HCT116 (cell line): ENCODE results near the gene MPEG1. TPM values are rescaled to one million over a fixed set of nuclear protein-coding genes. Genes with fewer than 3 reads are reported as not detected.

Experiments
- ATAC-seq: fragments of 200-7000 bp; cut with Tn5 transposase; 2 replicates; pipeline ENCODE4 v1.9.1; 2020; ENCODE audit warnings: mild to moderate bottlenecking, moderate library complexity
- BruUV-seq: library from RNA; stranded (reverse); fragments of 400-500 nt; replicated peaks from 2 replicates; lab custom pipeline; 2021; lab: Mats Ljungman, UMichigan
- CTCF ChIA-PET: fragments of 300-600 bp; sonication (Branson Sonifier 250); formaldehyde crosslinking; loops from one replicate; lab custom pipeline; 2021; ENCODE audit warnings: antibody characterized with exemption; lab: Charles Lee
- POLR2A ChIA-PET: fragments of 300-600, 350-600 bp; sonication (Branson Sonifier 250); formaldehyde crosslinking; loops from one replicate; lab custom pipeline; 2021; ENCODE audit warnings: antibody characterized with exemption; lab: Charles Lee
- RAD21 ChIA-PET, 2 experiments: fragments of 300-600 bp; sonication (Branson Sonifier 250); formaldehyde crosslinking; loops; one replicate each; lab custom pipeline; 2023; ENCODE audit warnings: low total read pairs in 2 of 2; ENCODE audit not compliant: uncharacterized antibody in 2 of 2, unreplicated experiment in 2 of 2, low non-redundant PET in 1 of 2; lab: Charles Lee
- DNase-seq: peaks from one replicate; pipeline ENCODE4 v3.0.0-alpha.2; 2010; ENCODE audit warnings: low read depth, low spot score
- H2AFZ ChIP-seq: fragments of 200-600 bp; shearing (Covaris generic), sonication (generic); 2 replicates; pipeline ENCODE4 v1.6.1; 2017; ENCODE audit warnings: low read depth, mixed run types, mixed read lengths, antibody characterized with exemption, low read length; ENCODE audit not compliant: poor library complexity, severe bottlenecking
- H3K27ac ChIP-seq: 2 replicates; pipeline ENCODE4 v1.5.1; 2012; ENCODE audit warnings: low read depth, low read length
- H3K27me3 ChIP-seq: fragments of 200-600 bp; sonication (generic); 2 replicates; pipeline ENCODE4 v1.6.1; 2016; ENCODE audit warnings: mixed run types, low read length, mixed read lengths; ENCODE audit not compliant: insufficient read depth
- H3K36me3 ChIP-seq, 2 experiments: fragments of 200-500 bp in 1 of 2; fragments of 200-600 bp in 1 of 2; sonication (Bioruptor generic) in 1 of 2; sonication (generic) in 1 of 2; 2 replicates each; pipeline versions ENCODE4 v1.5.1 to v1.6.1; 2014 to 2016; ENCODE audit warnings: low read length in 2 of 2, inconsistent platforms in 1 of 2, mixed read lengths in 1 of 2, mixed run types in 1 of 2; ENCODE audit not compliant: insufficient read depth in 2 of 2, control insufficient read depth in 1 of 2
- H3K4me1 ChIP-seq, 2 experiments: fragments of 200-600 bp in 1 of 2; sonication (generic) in 1 of 2; 2 replicates each; pipeline versions ENCODE4 v1.5.1 to v1.6.1; 2012 to 2017; ENCODE audit warnings: low read length in 2 of 2, inconsistent platforms in 1 of 2, mild to moderate bottlenecking in 1 of 2, mixed read lengths in 1 of 2, mixed run types in 1 of 2, moderate library complexity in 1 of 2; ENCODE audit not compliant: insufficient read depth in 2 of 2, control insufficient read depth in 1 of 2
- H3K4me2 ChIP-seq: fragments of 200-600 bp; sonication (generic); 2 replicates; pipeline ENCODE4 v1.6.1; 2017; ENCODE audit warnings: mixed run types, low read length, mixed read lengths
- H3K4me3 ChIP-seq, 2 experiments: fragments of 200-600 bp in 1 of 2; sonication (generic) in 1 of 2; replicated peaks in 1 of 2; 2 replicates each; pipeline ENCODE4 v1.5.1; 2011 to 2016; ENCODE audit warnings: low read length in 2 of 2, control low read depth in 1 of 2, low read depth in 1 of 2, mild to moderate bottlenecking in 1 of 2, mixed read lengths in 1 of 2, mixed run types in 1 of 2
- H3K79me2 ChIP-seq: fragments of 200-600 bp; sonication (generic); 2 replicates; pipeline ENCODE4 v1.6.1; 2017; ENCODE audit warnings: mild to moderate bottlenecking, mixed run types, low read length, moderate library complexity, mixed read lengths; ENCODE audit not compliant: insufficient read depth
- H3K9ac ChIP-seq: fragments of 200-600 bp; sonication (generic); 2 replicates; pipeline ENCODE4 v1.6.1; 2016; ENCODE audit warnings: low read length, mixed read lengths
- H3K9me2 ChIP-seq: fragments of 200-600 bp; sonication (generic), shearing (Covaris generic); 2 replicates; pipeline ENCODE4 v1.6.1; 2017; ENCODE audit warnings: mixed run types, mild to moderate bottlenecking, moderate library complexity; ENCODE audit not compliant: insufficient read depth
- H3K9me3 ChIP-seq, 2 experiments: fragments of 200-500 bp in 1 of 2; fragments of 200-600 bp in 1 of 2; sonication (Bioruptor generic) in 1 of 2; sonication (generic) in 1 of 2; 2 replicates each; pipeline ENCODE4 v1.6.1; 2014 to 2017; ENCODE audit warnings: low read length in 2 of 2, mixed read lengths in 2 of 2, inconsistent platforms in 1 of 2, low read depth in 1 of 2, mild to moderate bottlenecking in 1 of 2, mixed run types in 1 of 2, moderate library complexity in 1 of 2; ENCODE audit not compliant: control insufficient read depth in 1 of 2, insufficient read depth in 1 of 2
- H4K20me1 ChIP-seq: fragments of 200-600 bp; sonication (generic), shearing (Covaris generic); 2 replicates; pipeline ENCODE4 v1.6.1; 2017; ENCODE audit warnings: mixed run types, mild to moderate bottlenecking, moderate library complexity; ENCODE audit not compliant: insufficient read depth
- CBX3 ChIP-seq: IDR thresholded peaks from 2 replicates; pipeline ENCODE4 v1.6.1; 2012; ENCODE audit warnings: low read depth
- CEBPB ChIP-seq: IDR thresholded peaks from 2 replicates; pipeline ENCODE4 v1.6.1; 2012; ENCODE audit warnings: low read depth
- EZH2phosphoT487 ChIP-seq: fragments of 200-600 bp; IDR thresholded peaks from 2 replicates; pipeline ENCODE4 v1.6.1; 2018; ENCODE audit warnings: antibody characterized with exemption, borderline replicate concordance
- POLR2AphosphoS5 ChIP-seq: IDR thresholded peaks from 2 replicates; pipeline ENCODE4 v1.6.1; 2011; ENCODE audit warnings: mild to moderate bottlenecking, low read depth, low read length, moderate library complexity
- RAD21 ChIP-seq: IDR thresholded peaks from 2 replicates; pipeline ENCODE4 v1.6.1; 2012; ENCODE audit warnings: low read depth, mild to moderate bottlenecking
- SIN3A ChIP-seq: IDR thresholded peaks from 2 replicates; pipeline ENCODE4 v1.6.1; 2012; ENCODE audit warnings: low read depth
- SP1 ChIP-seq: IDR thresholded peaks from 2 replicates; pipeline ENCODE4 v1.6.1; 2012; ENCODE audit warnings: low read depth
- YY1 ChIP-seq: IDR thresholded peaks from 2 replicates; pipeline ENCODE4 v1.6.1; 2011; ENCODE audit warnings: low read length, low read depth, moderate library complexity, mild to moderate bottlenecking; ENCODE audit not compliant: insufficient replicate concordance; ENCODE audit errors: extremely low read depth
- ZNF274 ChIP-seq: fragments of 200-500 bp; sonication (Bioruptor generic); IDR thresholded peaks from 2 replicates; pipeline ENCODE4 v1.6.1; 2014; ENCODE audit warnings: mild to moderate bottlenecking, low read depth, low read length, inconsistent platforms
- intact Hi-C: fragments of 100-400 bp; cut with micrococcal nuclease; formaldehyde crosslinking; loops from 2 replicates; pipeline ENCODE4 v1.10.0; 2022
- total RNA-seq: library from RNA; stranded (reverse); gene quantifications from one replicate; pipeline ENCODE4 v1.2.1, GENCODE V29; 2021; ENCODE audit not compliant: unreplicated experiment
- TF ChIP-seq, protein P1 (sequence below), 3 experiments: fragments of 200-600 bp in 1 of 3; sonication (generic) in 1 of 3; IDR thresholded peaks in 2 of 3; conservative IDR thresholded peaks in 1 of 3; 2 replicates each; pipeline ENCODE4 v1.5.1; 2012 to 2017; ENCODE audit warnings: low read depth in 2 of 3, low read length in 2 of 3, antibody characterized with exemption in 1 of 3, borderline replicate concordance in 1 of 3, control low read depth in 1 of 3, mild to moderate bottlenecking in 1 of 3, mixed read lengths in 1 of 3, mixed run types in 1 of 3, moderate library complexity in 1 of 3; ENCODE audit not compliant: insufficient read depth in 1 of 3
- TF ChIP-seq, protein P2 (sequence below): IDR thresholded peaks from 2 replicates; pipeline ENCODE4 v1.6.1; 2012

The MPEG1 gene
- total RNA-seq, 1 experiment from 2014 or later, result 0.07 TPM

DNA sequence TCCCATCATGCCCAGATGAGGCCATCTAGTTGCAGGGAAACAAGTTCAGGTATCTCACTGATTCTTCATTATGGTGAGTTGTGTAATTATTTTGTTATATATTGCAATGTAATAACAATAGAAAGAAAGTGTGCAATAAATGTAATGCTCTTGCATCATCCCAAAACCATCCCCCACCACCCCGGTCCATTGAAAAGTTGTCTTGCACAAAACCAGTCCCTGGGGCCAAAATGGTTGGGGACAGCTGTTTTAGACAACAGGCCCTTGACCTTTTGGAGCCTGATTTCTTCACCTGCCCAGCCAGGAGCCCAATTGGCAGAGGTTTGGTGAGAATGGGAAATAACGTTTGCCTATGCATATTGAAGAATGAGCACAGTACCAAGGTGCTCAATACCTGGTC lies 15.9 kb downstream of the MPEG1 start:
- Histone ChIP-seq H3K36me3 (0 out of 4 replicates have a peak, but pooled peaks cover 3% of the 10 kb centered on the region in 2 experiments), H3K4me2 (no peak overlapping the region), H3K9me2 (no peaks in the 10 kb centered on the region), H3K4me3 (no peak overlapping the region), H4K20me1 (no peaks in the 10 kb centered on the region), H2AFZ (no peak overlapping the region), H3K4me1 (no peaks in the 10 kb centered on the region), H3K9ac (no peak overlapping the region), H3K27me3 (no peaks in the 10 kb centered on the region), H3K27ac (no peak overlapping the region), H3K9me3 (no peaks in the 10 kb centered on the region), H3K79me2 (no peaks in the 10 kb centered on the region)
- intact Hi-C loops, result no loop called here
- DNase-seq (no peak), ATAC-seq (no peak)
- RAD21 ChIA-PET, result no interaction called here
- CTCF ChIA-PET, result no interaction called here
- POLR2A ChIA-PET, result no interaction called here
- no TSS peak for BruUV-seq
- TF ChIP-seq, protein P1, sequence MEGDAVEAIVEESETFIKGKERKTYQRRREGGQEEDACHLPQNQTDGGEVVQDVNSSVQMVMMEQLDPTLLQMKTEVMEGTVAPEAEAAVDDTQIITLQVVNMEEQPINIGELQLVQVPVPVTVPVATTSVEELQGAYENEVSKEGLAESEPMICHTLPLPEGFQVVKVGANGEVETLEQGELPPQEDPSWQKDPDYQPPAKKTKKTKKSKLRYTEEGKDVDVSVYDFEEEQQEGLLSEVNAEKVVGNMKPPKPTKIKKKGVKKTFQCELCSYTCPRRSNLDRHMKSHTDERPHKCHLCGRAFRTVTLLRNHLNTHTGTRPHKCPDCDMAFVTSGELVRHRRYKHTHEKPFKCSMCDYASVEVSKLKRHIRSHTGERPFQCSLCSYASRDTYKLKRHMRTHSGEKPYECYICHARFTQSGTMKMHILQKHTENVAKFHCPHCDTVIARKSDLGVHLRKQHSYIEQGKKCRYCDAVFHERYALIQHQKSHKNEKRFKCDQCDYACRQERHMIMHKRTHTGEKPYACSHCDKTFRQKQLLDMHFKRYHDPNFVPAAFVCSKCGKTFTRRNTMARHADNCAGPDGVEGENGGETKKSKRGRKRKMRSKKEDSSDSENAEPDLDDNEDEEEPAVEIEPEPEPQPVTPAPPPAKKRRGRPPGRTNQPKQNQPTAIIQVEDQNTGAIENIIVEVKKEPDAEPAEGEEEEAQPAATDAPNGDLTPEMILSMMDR (IDR thresholded peaks at IDR 0.05 in 2 of 3, conservative IDR thresholded peaks at IDR 0.05 in 1 of 3; ENCODE audit: borderline replicate concordance in 1 of 3, insufficient read depth in 1 of 3, low read depth in 2 of 3, low read length in 2 of 3), result no peak
- TF ChIP-seq CBX3, result no peak
- TF ChIP-seq POLR2AphosphoS5, result no peak
- TF ChIP-seq CEBPB, result no peak
- TF ChIP-seq SIN3A, result no peak
- no peak for TF ChIP-seq YY1
- no peak for TF ChIP-seq ZNF274
- TF ChIP-seq RAD21, result no peak
- TF ChIP-seq, protein P2, sequence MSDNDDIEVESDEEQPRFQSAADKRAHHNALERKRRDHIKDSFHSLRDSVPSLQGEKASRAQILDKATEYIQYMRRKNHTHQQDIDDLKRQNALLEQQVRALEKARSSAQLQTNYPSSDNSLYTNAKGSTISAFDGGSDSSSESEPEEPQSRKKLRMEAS, result no peak
- no peak for TF ChIP-seq EZH2phosphoT487
- TF ChIP-seq SP1, result no peak
